Prostate gland (tissue), 2 donors: ENCODE results near the gene GANC.

Source experiments
- CTCF ChIP-seq, 4 experiments: fragments of 200-600 bp in 2 of 4; fragments of 450-650 bp in 2 of 4; sonication (generic) in 2 of 4; IDR thresholded peaks; 1 replicate in 3 of 4; 2 replicates in 1 of 4; pipeline ENCODE4 v1.5.1; 2016 to 2019; ENCODE audit warnings: antibody characterized with exemption in 4 of 4, mild to moderate bottlenecking in 2 of 4, moderate library complexity in 2 of 4
- POLR2A ChIP-seq: fragments of 450-650 bp; IDR thresholded peaks from one replicate; pipeline ENCODE4 v1.6.1; 2016; ENCODE audit warnings: antibody characterized with exemption, mild to moderate bottlenecking
- POLR2AphosphoS5 ChIP-seq: sonication (generic); formaldehyde crosslinking; IDR thresholded peaks from one replicate; pipeline ENCODE4 v1.6.1; 2017; ENCODE audit warnings: antibody characterized with exemption

- no peak for TF ChIP-seq POLR2A
- TF ChIP-seq CTCF (IDR thresholded peaks at IDR 0.05) = no peak
- TF ChIP-seq POLR2AphosphoS5 = no peak
Observed at GRCh38 chr15:42373936-42374335, 100.9 kb downstream of the GANC start.
